NCI-H1417 treated with DMSO at 0.1 percent for 48 hours (cell line): ENCODE data around the gene RNF43.

Experiments
- DNase-seq: peaks from one replicate; lab custom pipeline; 2025; lab: John Stamatoyannopoulos, UW

The RNF43 gene

GRCh38 chr17:58381124-58382035 lies 36.0 kb downstream of the RNF43 start:
- DNase-seq = no peak

- DNase-seq = no peak
These were observed 36.9 kb downstream of the RNF43 start for GRCh38 chr17:58380207-58381123.

DNA sequence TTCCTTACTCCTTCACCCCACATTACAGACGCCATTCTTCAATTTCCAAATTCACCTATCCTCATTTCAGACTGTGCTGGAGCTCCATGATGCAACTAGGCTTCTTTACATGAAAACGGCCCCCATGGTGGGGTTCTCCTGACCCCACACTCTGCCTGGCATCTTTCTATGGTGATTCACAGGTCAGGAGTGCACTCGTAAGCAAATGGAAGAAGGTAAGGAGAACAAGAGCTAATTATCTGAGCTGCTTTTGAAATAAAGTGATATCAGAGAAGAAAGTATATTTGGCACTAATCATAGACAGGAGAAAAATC lies 37.9 kb downstream of the RNF43 start:
- DNase-seq = no peak

DNA sequence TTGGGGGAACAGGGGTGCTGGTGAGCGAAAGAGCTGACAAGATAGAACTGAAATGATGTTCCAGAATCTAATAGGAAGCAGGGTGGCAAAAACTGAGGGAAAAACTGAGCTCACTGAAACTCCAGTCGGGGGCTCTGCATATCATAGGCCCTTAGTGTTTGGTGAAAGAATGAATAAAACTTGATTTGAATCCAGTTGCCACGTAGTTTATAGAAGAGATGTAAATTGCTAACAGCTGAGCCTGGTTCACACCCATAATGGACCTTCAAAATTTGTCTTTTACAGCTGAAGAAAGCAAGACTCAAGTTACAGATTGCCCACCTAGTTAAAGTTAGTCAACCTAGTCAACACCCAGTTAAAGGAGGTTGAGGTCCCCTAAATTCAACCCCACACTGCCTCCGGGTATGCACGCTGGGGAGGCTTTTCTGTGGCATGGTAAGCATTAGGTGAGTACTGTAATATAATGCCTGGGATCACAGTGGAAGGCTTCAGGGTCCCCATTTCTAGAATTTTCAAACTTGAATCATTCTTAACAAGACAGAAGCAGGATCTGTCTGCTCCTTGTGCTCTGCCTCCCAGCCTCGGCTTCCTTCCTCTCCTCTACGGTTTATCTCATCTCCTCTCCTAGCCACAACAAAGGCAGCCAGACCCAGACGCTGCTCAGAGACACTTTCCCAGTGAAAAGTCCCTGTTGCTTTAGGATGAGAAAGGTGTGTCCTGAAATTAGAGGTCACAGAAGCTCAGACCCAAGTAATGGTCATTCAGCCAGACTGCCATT lies 38.4 kb downstream of the RNF43 start:
- no peak for DNase-seq

DNA sequence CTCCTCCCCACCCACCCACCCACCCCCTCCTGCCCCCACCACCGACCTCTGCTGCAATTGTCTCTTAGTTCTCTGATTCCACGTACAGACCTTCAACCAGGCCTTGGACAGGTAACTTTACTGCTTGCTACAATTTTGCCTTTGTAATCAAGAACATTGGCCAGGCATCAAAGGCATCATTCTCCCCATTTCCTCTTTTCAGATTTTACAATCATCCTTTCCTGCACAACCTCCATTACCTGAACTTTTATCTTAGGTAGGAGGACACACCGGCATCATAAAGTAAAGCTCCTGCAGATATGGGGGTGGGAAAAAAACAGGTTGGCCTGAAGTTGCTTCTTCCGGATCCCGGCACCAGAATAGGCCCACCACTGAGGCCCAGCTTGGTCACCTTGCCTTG lies 39.7 kb downstream of the RNF43 start:
- DNase-seq = no peak

GRCh38 chr17:58377093-58377601 lies 40.2 kb downstream of the RNF43 start:
- no peak for DNase-seq

DNA sequence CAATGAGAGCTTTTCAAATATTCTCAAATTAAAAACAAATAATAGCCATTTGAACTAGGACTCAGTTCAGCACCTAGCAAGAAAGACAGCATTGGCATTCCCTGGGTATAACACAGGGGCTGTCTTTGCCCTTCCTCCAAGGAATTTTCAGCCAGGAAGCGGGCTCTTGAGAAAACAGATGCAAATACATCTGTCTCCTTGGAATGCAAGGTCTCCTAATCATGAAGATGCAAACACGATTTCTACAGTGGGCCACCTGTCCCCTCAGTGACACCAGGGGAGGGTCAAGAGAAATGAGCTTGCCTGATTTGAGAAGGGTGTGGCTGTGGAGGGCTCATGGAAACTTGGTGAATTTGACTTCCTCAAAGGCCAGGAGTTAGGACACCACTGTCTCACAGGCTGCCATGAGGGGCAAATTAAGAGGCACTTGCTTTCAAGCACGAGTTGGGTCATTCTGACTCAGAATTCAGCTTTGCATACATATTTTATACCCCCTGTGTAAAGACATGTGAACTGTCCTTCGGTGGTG lies 40.8 kb downstream of the RNF43 start:
- DNase-seq = no peak

GRCh38 chr17:58375811-58376210 lies 41.5 kb downstream of the RNF43 start:
- DNase-seq = no peak

DNA sequence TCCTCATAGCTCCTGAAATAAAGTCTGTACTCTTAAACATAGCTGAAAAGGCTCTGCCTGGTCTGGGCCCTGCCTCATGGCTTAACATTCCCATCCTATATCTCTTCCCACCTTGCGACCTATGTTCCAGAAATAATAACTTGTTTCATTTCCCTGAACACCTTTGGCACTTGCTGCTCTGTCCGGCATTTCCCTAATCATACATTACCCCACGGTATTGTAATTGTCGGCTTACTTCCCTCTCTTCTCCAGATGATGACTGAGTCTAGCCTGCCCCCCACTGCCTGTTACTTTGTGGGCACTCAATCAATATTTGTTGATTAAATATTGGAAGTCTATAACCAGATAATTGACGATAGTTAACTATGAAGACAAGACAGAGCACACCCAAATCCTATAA lies 42.1 kb downstream of the RNF43 start:
- no peak for DNase-seq

DNA sequence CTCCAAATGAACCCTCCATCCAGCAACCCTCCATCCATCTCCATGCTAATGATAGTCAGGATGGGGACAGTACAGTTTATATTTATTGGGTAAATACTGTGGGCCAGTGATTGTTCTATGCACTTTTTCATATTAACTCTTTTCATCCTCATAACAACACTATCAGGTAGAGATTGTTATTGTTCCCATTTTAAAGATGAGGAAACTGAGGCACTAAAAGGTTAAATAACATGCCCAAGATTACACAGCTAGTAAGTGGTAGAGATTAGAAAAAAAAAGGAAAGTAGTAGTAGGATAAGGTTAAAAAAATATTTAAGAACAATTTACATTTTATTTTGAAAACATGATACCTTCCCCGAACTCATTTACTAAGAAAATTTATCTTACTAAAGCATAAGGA lies 43.4 kb downstream of the RNF43 start:
- DNase-seq = no peak

DNA sequence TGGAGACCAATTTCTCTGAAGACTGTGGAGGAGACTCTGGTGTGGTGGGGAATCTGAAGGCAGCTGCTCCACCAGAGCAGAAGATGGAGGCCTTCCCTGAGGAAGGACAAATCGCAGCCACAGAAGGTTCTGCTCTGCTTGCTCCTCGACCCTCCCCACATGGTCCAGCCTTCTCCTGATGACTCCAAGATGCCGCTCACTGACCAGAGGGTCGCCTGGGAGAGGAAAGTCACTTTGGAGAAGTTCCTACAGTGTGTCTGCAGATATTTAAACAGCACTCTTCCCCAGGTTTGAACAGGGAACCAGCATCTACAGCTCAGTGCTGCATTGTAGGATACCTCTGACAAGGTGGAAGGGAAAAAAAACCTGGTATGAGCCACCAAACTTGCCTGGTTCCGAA lies 44.3 kb downstream of the RNF43 start:
- DNase-seq = no peak

DNA sequence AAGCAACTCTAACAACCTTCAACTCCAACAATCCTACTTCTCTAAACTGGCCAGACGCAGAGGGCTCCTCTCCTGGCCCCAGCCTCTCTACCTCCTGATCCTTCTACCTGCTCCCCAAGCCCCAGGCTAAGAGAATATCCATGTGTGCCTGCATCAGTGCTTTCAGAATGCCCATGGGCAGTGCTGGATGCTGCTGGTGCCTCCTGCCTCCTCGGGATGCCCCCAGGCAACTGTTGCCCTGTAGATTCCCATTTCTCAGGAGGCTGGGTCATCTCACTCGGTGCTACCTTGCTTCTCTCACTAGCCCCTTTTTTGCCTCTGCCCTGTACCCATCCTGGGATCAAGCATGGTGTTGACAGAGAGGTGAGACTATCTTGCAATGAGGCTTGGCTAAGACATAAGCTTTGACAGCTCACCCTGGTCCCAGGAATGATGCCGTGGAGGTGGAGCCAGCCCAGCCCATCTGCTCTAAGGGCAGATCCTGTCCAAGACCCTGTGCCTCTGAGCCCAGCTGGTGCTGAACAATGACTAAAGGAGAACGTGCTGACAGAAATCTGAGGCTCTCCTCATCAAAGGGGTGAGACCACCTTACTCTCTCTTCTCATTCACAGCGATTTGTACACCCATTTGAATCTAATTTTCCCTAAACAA lies 45.9 kb downstream of the RNF43 start:
- DNase-seq = no peak

DNA sequence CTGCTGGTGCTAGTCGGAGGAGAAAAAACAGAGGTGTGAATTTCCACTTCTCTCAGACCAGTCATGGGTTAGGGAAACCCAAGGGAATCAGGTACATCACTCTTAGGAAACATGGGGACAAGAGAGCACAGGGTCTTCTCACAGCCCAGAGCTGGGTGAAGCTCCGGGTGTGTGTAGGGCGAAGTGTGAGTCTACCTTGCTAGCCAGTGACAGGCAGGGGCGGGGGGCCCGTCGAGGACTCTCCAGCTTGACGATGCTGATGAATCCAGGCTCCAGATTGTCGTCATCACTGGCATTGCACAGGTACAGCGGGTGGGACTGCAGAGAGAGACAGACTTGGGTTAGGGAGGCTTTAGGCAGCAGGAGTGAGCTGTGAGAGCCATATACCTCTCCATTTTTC lies 46.6 kb downstream of the RNF43 start:
- DNase-seq = no peak

DNA sequence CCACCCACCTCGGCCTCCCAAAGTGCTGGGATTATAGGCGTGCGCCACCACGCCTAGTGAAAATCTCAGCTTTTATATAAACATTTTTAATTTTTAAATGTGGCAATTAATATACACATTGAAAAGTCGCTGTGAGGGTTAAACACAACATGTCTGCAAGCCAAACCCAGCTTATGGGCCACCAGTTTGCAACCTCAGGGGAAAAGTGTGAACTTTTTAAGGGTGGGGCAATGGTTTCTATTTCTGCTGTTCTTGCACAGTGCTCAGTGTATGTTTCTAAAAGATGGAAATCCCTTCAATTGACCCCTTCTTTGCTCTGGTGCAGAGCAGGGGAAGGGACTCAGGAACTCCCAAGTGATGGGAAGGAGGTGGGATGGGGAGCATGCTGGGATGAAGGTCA lies 47.0 kb downstream of the RNF43 start:
- DNase-seq = no peak

- DNase-seq = no peak
These were observed 47.9 kb downstream of the RNF43 start for GRCh38 chr17:58369214-58370031.

- no peak for DNase-seq
These were observed 48.5 kb downstream of the RNF43 start for GRCh38 chr17:58368860-58369213.
